Spleen (tissue), 11 donors: Measurements from ENCODE around the gene PI4K2A. TPM values are rescaled to one million over a fixed set of nuclear protein-coding genes. Genes with fewer than 3 reads are reported as not detected.

Experiments used
- DNase-seq: peaks from one replicate; pipeline ENCODE4 v3.0.0-alpha.2; 2020
- H3K27ac ChIP-seq, 8 donors: fragments of 200-600 bp; sonication (generic) in 7 of 8; 1 replicate in 4 of 8; 2 replicates in 4 of 8; pipeline versions ENCODE4 v1.5.0 to v1.8.0; 2016 to 2021; ENCODE audit warnings: inconsistent platforms in 4 of 8, mild to moderate bottlenecking in 4 of 8, moderate library complexity in 1 of 8
- H3K27me3 ChIP-seq, 7 donors: fragments of 200-600 bp; sonication (generic) in 6 of 7; replicated peaks in 1 of 7; 1 replicate in 4 of 7; 2 replicates in 3 of 7; pipeline versions ENCODE4 v1.5.0 to v1.8.0; 2016 to 2021; ENCODE audit warnings: inconsistent platforms in 3 of 7, mild to moderate bottlenecking in 1 of 7
- H3K36me3 ChIP-seq, 6 donors: fragments of 200-600 bp; sonication (generic) in 5 of 6; 1 replicate in 4 of 6; 2 replicates in 2 of 6; pipeline versions ENCODE4 v1.5.0 to v1.8.0; 2016 to 2021; ENCODE audit warnings: inconsistent platforms in 2 of 6
- H3K4me1 ChIP-seq, 6 donors: fragments of 200-600 bp; sonication (generic) in 5 of 6; 1 replicate in 3 of 6; 2 replicates in 3 of 6; pipeline versions ENCODE4 v1.5.0 to v1.8.0; 2016 to 2021; ENCODE audit warnings: inconsistent platforms in 3 of 6
- H3K4me3 ChIP-seq, 8 donors: fragments of 200-600 bp; sonication (generic) in 7 of 8; 1 replicate in 4 of 8; 2 replicates in 4 of 8; pipeline versions ENCODE4 v1.5.0 to v1.8.0; 2016 to 2021; ENCODE audit warnings: inconsistent platforms in 4 of 8, mild to moderate bottlenecking in 4 of 8, moderate library complexity in 2 of 8
- H3K9me3 ChIP-seq, 8 donors: fragments of 200-600 bp; sonication (generic) in 7 of 8; 1 replicate in 4 of 8; 2 replicates in 4 of 8; pipeline versions ENCODE4 v1.5.0 to v1.8.0; 2016 to 2021; ENCODE audit warnings: inconsistent platforms in 4 of 8
- CTCF ChIP-seq, 11 experiments: fragments of 200-600 bp in 7 of 11; fragments of 450-650 bp in 4 of 11; sonication (generic) in 4 of 11; IDR thresholded peaks in 8 of 11; conservative IDR thresholded peaks in 3 of 11; 1 replicate in 7 of 11; 2 replicates in 4 of 11; pipeline versions ENCODE4 v1.4.0 to v1.8.0; 2016 to 2021; ENCODE audit warnings: antibody characterized with exemption in 11 of 11, inconsistent platforms in 4 of 11, mild to moderate bottlenecking in 1 of 11
- POLR2A ChIP-seq, 3 donors: fragments of 450-650 bp; IDR thresholded peaks; one replicate each; pipeline ENCODE4 v1.5.1; 2017; ENCODE audit warnings: antibody characterized with exemption in 3 of 3, mild to moderate bottlenecking in 1 of 3
- POLR2AphosphoS5 ChIP-seq, 3 donors: sonication (generic); formaldehyde crosslinking; IDR thresholded peaks; one replicate each; pipeline ENCODE4 v1.5.1; 2017; ENCODE audit warnings: antibody characterized with exemption in 3 of 3
- WGBS, 5 donors: extraction: QIAGEN DNeasy Blood & Tissue Kit in 3 of 5; methylation state at CpG; one replicate each; pipeline versions ENCODE4 v1.1.5 to v1.1.7; 2013 to 2018; 5-methylcytosine and 5-hydroxymethylcytosine counted together
- intact Hi-C: fragments of 100-400 bp; cut with DNase I; formaldehyde crosslinking; loops from one replicate; pipeline ENCODE4 v1.15.0; 2023; ENCODE audit warnings: low total_unique reads
- polyA plus RNA-seq, 3 donors: library from polyadenylated mRNA; stranded (reverse); fragments of 200-250 nt; gene quantifications; one replicate each; pipeline ENCODE4 v1.2.1, GENCODE V29; 2013
- total RNA-seq, 7 donors: library from RNA; depleted of rRNA in 3 of 7; stranded (reverse); fragments of >200 nt in 3 of 7; fragmentation: NEBNext Ultra II Directional in 4 of 7; extraction: Animal tissue kit (Norgen Biotek cat#: 25700) in 4 of 7; gene quantifications; one replicate each; pipeline versions ENCODE4 v1.1.0 to v1.2.1, GENCODE V29; 2016 to 2021
- donor health status: healthy with polysubstance abuse.
- donor health status: DM: no; HTN: no; CAD: no; lungs with moderate emphysema.
- donor health status: DM: no; HTN: no; CAD: no.
- donor health status: Bipolar disorder and iron deficiency.
- donor health status: healthy.
- donor health status: DM: no; HTN: no; CAD: no.
- donor health status: DM: yes; HTN: yes; CAD: no.

Gene PI4K2A
- total and polyA plus RNA-seq, 10 donors, result 7.1 to 28.7 (median 22.5) TPM

- 87 to 96% (median 93%) methylated on average over 5 to 12 of the region's 12 CpGs for WGBS, 5 donors
- H3K9me3 ChIP-seq, result no peaks in the 10 kb centered on the region
- no peaks in the 10 kb centered on the region for H3K27me3 ChIP-seq
- no peak overlapping the region for H3K27ac ChIP-seq
- no peaks in the 10 kb centered on the region for H3K4me1 ChIP-seq
- intact Hi-C loops, result no loop called here
- no peaks in the 10 kb centered on the region for H3K36me3 ChIP-seq
- TF ChIP-seq POLR2AphosphoS5 (IDR thresholded peaks at IDR 0.05), result no peak
- no peak for TF ChIP-seq POLR2A (IDR thresholded peaks at IDR 0.05)
- TF ChIP-seq CTCF (IDR thresholded peaks at IDR 0.05 in 8 of 11, conservative IDR thresholded peaks at IDR 0.05 in 3 of 11), result no peak
- DNase-seq, result peak; percentile 51
- no peak overlapping the region for H3K4me3 ChIP-seq
Observed at GRCh38 chr10:97611473-97611872, 29.0 kb upstream of the PI4K2A start.

- WGBS, 5 donors, result 49 to 75% (median 57%) methylated on average over 2 of the region's 2 CpGs
Observed at GRCh38 chr10:97612386-97612785, 28.1 kb upstream of the PI4K2A start.

GRCh38 chr10:97618285-97618684 lies 22.2 kb upstream of the PI4K2A start:
- 86 to 94% (median 94%) methylated on average over 4 of the region's 4 CpGs for WGBS, 5 donors

More at GRCh38 chr10:97612386-97612785, 28.1 kb upstream of the PI4K2A start:
- Histone ChIP-seq H3K36me3 (no peaks in the 10 kb centered on the region), H3K27me3 (no peaks in the 10 kb centered on the region), H3K4me1 (no peaks in the 10 kb centered on the region), H3K27ac (no peak overlapping the region), H3K4me3 (no peak overlapping the region), H3K9me3 (no peaks in the 10 kb centered on the region)
- no peak for DNase-seq
- intact Hi-C loops, result no loop called here
- TF ChIP-seq POLR2A (IDR thresholded peaks at IDR 0.05), result no peak
- TF ChIP-seq CTCF (IDR thresholded peaks at IDR 0.05 in 8 of 11, conservative IDR thresholded peaks at IDR 0.05 in 3 of 11), result peak in 6 of 11 experiments; percentile 19 to 47 (median 26)

GRCh38 chr10:97618733-97619132 lies 21.7 kb upstream of the PI4K2A start:
- no peak for TF ChIP-seq POLR2A (IDR thresholded peaks at IDR 0.05)
- no peak for TF ChIP-seq CTCF (IDR thresholded peaks at IDR 0.05 in 8 of 11, conservative IDR thresholded peaks at IDR 0.05 in 3 of 11)
- TF ChIP-seq POLR2AphosphoS5 (IDR thresholded peaks at IDR 0.05), result no peak
- Histone ChIP-seq H3K27ac (no peak overlapping the region), H3K36me3 (no peaks in the 10 kb centered on the region), H3K9me3 (no peaks in the 10 kb centered on the region), H3K4me3 (no peak overlapping the region), H3K4me1 (no peaks in the 10 kb centered on the region), H3K27me3 (no peaks in the 10 kb centered on the region)
- 92 to 96% (median 94%) methylated on average over 4 of the region's 4 CpGs for WGBS, 5 donors
- DNase-seq, result peak; percentile 12
- intact Hi-C loops, result no loop called here

More at GRCh38 chr10:97618285-97618684, 22.2 kb upstream of the PI4K2A start:
- H3K36me3 ChIP-seq, result no peaks in the 10 kb centered on the region
- no peak overlapping the region for H3K4me3 ChIP-seq
- no peak for TF ChIP-seq CTCF (IDR thresholded peaks at IDR 0.05 in 8 of 11, conservative IDR thresholded peaks at IDR 0.05 in 3 of 11)
- no peak for TF ChIP-seq POLR2AphosphoS5 (IDR thresholded peaks at IDR 0.05)
- no peak for TF ChIP-seq POLR2A (IDR thresholded peaks at IDR 0.05)
- no peak overlapping the region for H3K27ac ChIP-seq
- H3K27me3 ChIP-seq, result no peaks in the 10 kb centered on the region
- no peaks in the 10 kb centered on the region for H3K9me3 ChIP-seq
- peak; percentile 5 for DNase-seq
- H3K4me1 ChIP-seq, result no peaks in the 10 kb centered on the region
- intact Hi-C loops, result no loop called here
